Kasumi-1 (cell line): Measurements from ENCODE around the gene LRP11.
"Not testable (repeated sequence)": the region's sequence is repeated elsewhere in the genome, so short reads cannot be mapped to it uniquely, and the experiment has no call there.

Experiments used
- DNase-seq, 2 experiments: peaks; one replicate each; lab custom pipeline; 2025; lab: John Stamatoyannopoulos, UW

LRP11 gene

DNA sequence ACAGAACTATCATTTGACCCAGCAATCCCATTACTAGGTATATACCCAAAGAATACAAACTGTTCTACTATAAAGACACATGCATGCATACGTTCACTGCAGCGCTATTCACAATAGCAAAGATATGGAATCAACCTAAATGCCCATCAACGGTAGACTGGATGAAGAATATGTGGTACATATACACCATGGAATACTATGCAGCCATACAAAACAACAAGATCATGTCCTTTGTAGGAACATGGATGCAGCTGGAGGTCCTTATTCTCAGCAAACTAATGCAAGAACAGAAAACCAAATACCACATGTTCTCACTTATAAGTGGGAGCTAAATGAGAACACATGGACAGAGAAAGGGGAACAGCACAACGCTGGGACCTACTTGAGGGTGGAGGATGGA, 15.8 kb downstream of the LRP11 start:
- not testable (repeated sequence) for DNase-seq

DNA sequence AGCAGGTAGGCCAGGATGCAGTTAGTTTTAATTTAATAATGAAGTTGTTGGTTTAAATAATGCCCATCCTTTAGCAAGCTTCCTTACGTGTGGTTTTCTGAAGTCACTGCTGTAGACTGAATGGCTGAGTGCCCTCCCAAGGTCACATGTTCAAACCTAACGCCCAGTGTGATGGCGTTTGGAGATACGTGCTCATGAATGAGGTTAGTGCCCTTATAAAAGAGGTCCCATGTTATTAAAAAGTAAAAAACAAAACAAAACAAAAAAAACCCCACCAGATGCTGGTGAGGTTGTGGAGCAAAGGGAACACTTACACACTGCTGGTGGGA, 16.3 kb downstream of the LRP11 start:
- no peak for DNase-seq

DNA sequence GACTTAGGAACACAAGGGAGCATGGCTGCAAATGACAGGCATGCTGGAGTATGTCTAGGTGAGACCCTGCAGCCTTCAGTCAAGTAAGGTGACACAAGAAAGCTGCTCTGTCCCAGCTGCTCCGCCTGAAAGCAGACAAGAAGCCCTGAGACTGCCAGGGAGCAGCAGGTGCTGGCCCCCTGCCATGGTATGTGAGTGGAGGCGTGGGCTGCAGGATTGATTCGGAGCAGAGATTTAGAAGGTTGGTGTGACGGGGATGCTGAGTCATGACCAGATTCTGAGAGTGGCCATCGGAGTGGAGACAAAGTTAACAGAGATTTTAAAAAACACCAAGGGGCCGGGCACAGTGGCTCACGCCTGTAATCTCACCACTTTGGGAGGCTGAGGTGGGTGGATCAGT, 17.8 kb downstream of the LRP11 start:
- DNase-seq: no peak

DNA sequence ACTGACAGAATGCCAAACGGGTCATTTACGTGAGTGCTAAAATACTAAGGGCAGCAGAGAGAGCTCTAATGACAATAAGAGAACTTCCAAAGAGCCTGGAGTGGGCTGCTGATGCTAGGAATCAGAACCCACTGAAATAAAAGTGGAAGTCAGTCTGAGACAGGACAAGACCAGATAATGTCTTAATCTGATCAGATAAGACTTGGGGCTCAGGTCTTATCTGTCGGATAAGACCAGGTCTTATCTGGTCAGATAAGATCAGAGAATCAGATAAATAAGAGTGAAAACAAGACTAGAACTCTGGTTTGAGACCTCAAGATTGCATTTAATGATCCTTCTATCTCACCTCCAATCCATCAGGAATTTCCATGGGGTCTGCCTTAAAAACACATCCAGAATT, 18.6 kb downstream of the LRP11 start:
- DNase-seq: no peak

DNA sequence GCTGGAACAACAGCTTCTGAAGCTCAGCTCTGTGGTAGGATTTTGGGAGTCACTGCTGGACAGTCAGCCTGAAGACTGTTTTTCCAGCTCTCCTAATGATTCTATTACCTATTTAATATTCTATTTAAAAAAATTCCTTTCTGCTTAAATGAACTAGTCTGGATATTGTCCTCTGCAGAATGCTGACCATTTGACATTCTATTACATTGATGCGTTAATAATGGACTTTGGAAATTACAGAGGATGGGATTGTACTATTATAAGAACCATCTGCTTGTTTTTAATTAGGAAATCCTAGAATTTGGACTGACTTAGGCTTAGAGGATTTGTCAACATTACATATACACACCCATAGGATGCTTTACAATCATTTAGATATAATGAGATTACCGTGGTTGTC, 19.7 kb downstream of the LRP11 start:
- DNase-seq: no peak

DNA sequence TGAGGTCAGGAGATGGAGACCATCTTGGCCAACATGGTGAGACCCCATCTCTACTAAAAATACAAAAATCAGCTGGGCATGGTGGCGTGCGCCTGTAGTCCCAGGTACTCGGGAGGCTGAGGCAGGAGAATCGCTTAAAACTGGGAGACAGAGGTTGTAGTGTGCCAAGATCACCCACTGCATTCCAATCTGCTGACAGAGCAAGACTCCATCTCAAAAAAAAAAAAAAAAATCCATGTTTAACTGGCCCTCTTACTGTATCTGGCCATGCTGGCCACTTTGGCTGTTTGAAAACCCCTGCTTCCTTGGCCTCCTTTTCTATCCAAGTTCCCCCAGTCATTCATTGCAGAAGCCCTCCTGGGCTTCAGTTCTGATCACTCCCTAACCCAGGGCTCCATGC, 20.1 kb downstream of the LRP11 start:
- DNase-seq: not testable (repeated sequence)

DNA sequence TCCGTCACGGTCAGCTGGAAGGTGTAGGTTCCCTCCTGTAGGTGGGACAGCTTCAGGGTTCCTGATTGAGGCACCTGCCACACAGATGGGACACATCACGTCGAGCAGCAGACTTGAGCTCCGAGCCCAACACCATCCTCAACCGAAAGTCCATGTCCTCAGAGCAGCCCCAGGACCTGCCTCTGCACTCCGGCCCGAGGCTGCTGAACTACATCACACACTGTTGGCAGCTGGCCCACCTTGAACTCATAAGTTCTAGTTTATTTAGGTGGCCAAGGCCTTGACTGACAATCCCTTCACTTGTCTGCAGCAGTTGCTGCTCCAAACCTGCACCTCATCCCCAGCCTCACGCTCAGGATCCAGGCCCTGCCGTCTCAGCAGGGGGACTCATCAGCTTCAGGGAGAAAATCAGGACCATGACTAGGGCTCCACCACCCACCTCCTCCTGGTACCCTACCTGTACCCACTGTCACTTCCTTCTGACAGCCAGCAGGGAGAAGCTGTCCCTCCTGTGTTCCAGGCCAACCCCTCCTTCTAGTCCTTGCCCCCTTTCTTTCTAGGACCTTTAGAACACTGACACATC, 21.0 kb downstream of the LRP11 start:
- DNase-seq: no peak

DNA sequence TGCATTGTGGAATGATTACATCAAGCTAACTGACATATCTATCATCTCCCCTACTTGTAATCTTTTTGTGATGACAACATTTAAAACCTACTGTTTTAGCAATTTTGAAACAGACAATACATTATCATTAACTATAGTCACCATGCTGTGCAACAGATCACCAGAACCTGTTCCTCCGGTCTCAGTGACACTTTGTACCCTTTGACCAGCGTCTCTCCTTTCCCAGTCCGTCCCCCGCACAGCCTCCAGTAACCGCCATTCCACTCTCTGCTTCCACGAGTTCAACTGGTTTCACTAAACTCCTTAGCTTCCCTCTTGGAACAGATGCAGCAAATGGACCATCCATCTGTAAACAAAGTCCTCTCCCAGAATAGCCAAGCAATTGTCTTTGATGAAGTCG, 21.8 kb downstream of the LRP11 start:
- DNase-seq: no peak

DNA sequence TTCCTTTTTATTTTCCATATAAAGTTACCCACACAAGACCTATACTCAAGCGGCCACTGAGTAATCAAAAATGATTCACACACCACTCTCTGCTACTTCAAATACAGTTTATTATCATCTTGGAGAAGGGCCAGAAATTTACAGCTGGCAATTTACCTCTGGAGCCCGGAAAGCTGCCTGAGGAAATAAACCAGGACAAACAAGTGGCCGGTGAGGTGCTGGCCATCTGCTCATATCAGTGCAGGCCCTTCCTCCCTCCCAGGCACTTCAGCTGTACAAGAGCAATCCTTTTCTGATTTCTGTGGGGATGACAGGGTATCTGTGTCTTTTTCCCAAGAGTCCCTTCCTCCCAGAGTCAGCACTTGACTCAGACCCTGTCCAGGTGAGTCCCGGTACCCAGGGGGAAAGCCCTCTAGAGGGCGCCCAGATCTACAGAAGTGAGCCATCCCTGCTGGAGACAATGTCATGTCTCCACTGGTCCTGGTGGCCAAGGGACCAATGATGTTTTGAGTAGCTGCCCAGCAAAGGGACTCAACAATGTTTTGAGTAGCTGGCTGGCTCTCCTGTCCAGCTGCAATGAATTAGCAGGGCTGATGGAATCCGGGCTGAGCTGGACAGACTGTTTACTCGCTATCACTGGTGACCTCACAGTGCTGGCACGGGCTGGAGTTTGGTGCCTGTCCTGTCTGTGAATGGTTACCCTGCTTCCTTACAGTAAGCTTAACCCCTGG, 23.6 kb downstream of the LRP11 start:
- peak; percentile 14 to 25 for DNase-seq

DNA sequence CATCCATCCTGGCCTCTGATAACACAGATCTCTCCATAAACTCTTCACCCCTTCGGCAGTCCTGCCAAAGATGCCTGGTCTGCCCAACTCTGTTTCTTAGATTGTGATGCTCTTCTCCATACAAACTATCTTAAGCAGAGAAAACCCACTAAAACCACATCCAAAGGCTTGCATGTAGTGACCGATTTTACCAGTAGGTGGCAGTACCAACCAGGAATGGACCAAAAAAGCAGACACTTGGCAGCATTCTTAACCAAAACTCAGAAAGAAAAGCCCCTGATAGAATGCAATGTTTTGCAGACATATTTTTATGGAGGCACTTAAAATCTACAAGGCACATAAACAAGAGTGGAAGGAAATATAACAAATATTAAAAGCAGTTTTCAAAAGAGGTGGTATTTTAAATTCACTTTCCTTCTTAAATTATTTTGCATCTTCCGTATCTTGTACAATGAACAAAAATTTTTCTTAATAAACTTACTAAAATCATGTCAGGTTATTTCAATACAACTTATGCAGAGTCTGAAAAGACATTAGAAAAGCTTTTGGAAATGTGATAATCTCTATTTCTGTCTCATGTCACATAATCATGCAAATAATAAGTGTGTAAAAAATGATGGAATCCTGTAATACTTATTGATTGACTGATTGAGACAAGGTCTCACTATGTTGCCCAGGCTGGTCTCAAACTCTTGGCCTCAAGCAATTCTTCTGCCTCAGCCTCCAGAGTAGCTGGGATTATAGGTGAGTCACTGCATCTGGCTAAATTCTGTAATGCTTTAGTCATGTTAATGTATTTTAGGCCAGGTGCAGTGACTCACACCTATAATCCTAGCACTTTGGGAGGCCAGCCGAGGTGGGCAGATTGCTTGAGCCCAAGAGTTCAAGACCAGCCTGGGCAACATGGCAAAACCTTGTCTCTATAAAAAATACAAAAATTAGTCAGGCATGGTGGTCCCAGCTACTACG, 29.4 kb downstream of the LRP11 start:
- peak; percentile 64 to 77 for DNase-seq

DNA sequence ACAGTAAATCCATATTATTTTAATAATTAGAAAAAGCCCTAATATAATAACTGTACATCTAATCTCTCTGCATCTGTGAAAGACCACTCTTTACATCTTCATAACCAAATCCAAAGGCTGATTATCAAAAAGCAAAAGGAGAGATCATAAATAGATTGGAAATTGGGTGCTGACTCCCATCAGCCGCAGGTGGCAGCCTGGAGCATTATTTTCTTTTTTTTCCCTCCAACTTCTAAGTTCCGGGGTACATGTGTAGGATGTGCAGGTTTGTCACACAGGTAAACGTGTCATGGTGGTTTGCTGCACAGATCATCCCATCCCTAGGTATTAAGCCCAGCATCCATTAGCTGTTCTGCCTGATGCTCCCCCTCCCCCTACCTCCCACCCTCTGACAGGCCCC, 30.5 kb downstream of the LRP11 start:
- DNase-seq: no peak

DNA sequence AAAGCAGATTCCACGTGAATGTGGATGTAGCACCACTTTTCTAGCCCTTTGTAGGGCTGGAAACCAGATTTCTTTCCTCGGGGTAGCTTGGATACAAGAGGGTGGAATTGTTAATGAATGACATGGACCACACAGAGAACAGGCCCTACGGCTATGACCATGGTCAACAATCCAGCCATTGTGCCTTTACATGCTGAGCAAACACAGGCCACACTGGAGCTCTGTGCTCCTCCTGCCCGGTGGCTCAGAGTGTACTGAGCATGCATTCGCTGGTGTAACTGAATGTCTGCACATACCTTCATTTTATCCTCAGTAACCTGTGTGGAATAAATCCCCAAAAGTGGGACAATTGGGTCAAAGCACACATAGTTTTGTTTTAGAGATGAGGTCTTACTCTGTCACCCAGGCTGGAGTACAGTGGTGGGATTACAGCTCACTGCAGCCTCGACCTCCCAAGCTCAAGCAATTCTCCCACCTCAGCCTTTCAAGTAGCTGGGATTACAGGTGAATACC, 32.8 kb downstream of the LRP11 start:
- no peak for DNase-seq

DNA sequence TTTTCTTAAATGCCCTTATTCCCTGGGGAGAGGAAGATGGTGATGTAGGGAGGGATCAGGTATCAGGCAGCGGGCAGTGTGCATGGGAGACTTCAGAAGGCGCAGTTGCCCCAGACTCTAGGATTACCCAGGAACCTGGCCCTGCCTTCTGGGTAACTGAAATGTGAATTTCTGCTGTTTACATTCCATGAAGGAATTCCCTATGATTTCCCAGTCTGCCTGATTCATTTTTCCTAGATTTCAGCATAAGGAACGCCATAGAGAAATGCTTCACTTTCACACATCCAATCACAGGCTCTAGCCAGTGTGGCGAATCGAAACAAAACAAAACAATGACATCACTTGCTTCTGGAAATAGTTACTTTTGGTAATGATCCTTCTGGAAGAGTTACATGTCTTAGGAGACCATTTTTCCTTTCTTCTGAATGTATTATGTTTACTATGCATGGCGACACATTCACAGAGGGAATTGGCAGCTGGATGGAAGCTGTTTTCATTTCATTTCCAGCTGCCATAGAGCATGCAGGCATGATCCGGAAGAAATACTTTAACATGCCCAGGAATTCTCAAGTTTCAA, 33.3 kb downstream of the LRP11 start:
- DNase-seq: no peak

DNA sequence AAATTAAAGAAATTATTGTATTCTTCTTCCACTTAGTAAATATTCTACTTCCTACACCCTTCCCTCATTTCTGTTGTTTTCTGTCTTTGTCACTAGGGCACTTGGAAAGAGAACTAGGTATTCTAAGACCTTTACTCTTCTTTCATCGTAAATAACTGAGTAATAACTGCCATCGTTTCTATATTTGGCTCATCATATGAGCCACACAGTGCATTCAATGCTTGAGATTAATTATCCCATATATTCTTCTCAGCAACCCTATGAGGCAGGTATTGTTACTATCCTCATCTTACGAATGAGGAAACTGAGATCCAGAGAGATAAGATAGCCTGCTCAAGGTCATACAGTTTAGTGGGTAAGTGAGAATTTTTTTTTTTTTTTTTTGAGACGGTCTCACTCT, 38.9 kb downstream of the LRP11 start:
- DNase-seq: no peak

DNA sequence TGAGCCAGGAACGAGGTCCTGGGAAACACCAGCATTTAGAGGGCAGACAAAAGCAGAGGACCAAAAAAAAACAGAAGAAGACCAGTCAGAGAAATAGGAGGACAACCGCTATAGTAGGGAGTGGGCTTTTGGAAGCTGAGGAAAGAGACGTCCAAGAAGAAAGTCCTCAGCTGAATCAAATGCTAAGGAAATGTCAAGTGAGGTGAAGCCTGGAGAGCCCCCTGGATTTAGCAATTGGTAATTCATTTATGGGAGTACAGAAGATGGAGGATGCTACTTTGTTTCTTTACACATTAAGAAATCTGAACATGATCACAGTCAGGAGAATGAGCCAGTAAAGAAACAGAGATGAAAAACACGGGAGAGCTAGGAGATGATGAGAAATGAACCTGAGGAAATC, 41.1 kb downstream of the LRP11 start:
- DNase-seq: peak in 1 of 2 experiments; percentile 37

DNA sequence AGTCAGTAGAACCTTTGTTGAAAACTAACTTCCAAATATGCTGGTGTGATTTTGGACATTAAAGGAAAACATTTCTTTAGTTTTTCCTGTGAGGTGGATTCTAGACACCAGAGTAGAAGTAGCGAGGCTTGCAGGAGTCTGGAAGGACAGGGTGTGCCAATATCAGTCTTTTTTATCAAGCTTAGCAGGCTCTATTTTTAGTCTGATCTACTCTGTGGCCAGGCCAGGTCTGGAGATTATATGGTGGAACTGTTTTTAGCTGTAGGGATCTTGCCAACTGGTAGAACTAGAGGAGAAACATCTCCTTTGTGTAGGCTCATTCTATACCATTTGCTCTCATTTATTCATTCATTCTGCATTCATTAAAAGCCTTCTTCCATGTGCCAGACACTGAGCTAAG, 42.7 kb downstream of the LRP11 start:
- no peak for DNase-seq

DNA sequence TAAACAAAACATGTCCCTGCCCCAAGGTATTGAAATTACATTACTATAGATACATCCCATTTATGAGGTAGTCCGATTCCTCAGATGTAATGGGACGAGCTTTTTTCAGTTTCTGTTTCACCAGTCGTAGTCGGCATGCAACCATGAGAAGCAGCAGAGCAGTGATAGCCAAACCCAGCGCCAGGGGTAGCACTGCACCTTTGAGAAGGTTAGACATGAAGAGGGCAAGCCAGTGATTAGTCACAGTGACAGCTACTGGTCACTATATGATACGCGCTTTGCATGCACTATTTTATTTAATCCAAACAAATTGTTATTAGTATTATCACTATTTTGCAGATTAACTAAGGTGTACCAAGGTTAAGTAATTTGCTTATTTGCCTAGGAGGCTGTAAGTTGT, 43.7 kb downstream of the LRP11 start:
- DNase-seq: no peak

DNA sequence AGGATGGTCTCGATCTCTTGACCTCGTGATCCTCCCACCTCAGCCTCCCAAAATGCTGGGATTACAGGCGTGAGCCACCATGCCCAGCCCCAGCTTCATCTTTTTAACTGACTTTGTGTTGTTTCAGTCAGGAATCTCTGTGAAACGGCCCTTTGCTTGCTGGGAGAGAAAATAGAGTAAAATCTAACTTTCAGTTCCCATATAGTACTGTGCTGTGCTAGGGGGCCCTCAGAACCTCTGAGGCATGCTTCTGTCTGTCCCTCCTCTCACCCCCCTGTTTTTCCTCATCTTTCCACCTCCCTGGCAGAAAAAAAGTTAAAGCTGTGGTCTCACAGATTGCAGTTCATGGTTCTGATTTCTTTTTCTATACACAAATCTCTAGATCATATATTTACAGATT, 48.4 kb downstream of the LRP11 start:
- DNase-seq: no peak

DNA sequence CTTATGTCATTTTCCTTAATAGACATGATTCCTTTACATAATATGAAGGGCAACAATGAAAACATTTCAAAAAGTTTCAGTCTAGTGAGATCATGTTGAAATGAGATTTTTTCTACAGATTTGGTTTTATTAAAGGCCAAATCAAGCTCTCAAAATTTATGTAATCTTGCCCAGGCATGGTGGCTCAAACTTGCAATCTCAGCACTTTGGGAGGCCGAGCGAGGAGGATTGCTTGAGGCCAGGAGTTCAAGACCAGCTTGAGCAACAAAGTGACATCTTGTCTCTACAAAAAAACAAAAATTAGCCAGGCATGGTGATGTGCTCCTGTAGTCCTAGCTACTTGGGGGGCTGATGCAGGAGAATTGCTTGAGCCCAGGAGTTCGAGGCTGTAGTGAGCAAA, 50.8 kb downstream of the LRP11 start:
- DNase-seq: no peak

DNA sequence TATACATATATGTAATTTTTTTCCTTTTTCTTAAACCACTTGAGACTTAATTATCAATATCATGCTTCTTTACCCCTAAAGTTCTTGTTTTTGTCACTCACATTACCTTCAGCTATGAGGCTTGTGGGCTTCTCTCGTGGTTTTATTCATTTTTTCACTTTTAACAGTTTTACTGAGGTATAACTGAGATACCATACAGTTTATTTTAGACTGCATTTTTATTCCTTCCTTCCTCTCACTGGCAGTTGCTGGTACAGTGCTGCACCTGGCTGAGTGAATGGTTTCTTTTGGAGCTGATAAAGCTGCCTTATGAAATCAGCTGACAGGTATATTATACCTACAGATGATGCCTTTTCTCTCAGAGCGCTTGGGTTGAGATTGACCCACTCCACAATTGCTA, 54.4 kb downstream of the LRP11 start:
- DNase-seq: peak in 1 of 2 experiments; percentile 1

DNA sequence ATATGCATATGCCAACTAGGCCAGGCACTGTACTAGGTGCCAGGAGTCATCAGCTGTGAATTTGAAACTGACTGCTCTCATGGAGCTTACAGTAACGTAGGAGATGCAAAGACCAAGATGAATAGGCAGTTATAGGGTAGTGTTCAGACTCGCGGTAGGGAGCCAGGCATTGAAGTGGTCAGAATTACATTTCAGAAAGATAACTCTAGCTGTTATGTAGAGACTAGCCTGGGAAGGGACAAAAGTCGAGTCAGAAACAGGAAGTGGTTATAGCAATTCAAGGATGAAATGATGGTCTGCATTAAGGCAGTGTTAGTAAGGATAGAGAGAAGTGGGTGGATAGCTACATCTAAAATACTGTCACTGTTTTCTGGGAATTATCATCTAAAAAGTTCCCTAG, 58.0 kb downstream of the LRP11 start:
- peak; percentile 17 to 21 for DNase-seq

DNA sequence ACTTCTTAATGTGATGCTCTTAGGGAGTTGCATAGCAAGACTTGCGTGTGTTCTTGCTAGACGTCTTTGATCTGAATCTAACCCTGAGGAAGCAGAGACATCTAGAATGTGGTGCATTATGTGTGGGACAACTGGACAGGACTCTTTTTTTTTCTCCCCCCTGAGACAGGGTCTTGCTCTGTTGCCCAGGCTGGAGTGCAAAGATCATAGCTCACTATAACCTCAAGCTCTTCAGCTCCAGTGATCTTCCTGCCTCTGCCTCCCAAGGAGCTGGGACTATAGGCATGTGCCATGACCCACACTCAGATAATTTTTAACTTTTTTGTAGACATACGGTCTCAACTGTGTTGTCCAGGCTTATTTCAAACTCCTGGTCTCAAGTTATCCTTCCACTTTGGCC, 80.6 kb downstream of the LRP11 start:
- no peak for DNase-seq
